ENCODE data around the gene SLC2A5.

GRCh38 chr1:9041116-9041779, 28.2 kb downstream of the SLC2A5 start:
- TF ChIP-seq CTCF (IDR thresholded peaks at IDR 0.05; ENCODE audit: extremely low read depth in 1 of 2, insufficient read depth in 1 of 2, low read depth in 1 of 2, low read length in 2 of 2), result no peak
- TF ChIP-seq POLR2AphosphoS5 (IDR thresholded peaks at IDR 0.05; ENCODE audit: insufficient read depth, low read depth, low read length), result no peak

Measured in endothelial cell of umbilical vein (primary cell).